BE2C (cell line): ENCODE data around the gene SPPL3.

Source experiments
- DNase-seq: peaks from one replicate; pipeline ENCODE4 v3.0.0-alpha.2; 2020
- H3K27me3 ChIP-seq: fragments of 250-450 bp; sonication (Bioruptor Pico); 2 replicates; pipeline ENCODE4 v1.5.1; 2020; ENCODE audit warnings: mild to moderate bottlenecking
- H3K36me3 ChIP-seq: fragments of 250-450 bp; sonication (Bioruptor Pico); 2 replicates; pipeline ENCODE4 v1.5.1; 2020; ENCODE audit warnings: mild to moderate bottlenecking
- H3K4me1 ChIP-seq: fragments of 250-450 bp; sonication (Bioruptor Pico); 2 replicates; pipeline ENCODE4 v1.5.1; 2020
- H3K4me3 ChIP-seq: 2 replicates; pipeline ENCODE4 v1.5.1; 2011; ENCODE audit warnings: low read depth, low read length
- H3K9me3 ChIP-seq: fragments of 250-450 bp; sonication (Bioruptor Pico); 2 replicates; pipeline ENCODE4 v1.5.1; 2020
- TF ChIP-seq, protein P1 (sequence below): IDR thresholded peaks from 2 replicates; pipeline ENCODE4 v1.5.1; 2012; ENCODE audit warnings: mild to moderate bottlenecking, low read depth, low read length

Gene SPPL3

DNA sequence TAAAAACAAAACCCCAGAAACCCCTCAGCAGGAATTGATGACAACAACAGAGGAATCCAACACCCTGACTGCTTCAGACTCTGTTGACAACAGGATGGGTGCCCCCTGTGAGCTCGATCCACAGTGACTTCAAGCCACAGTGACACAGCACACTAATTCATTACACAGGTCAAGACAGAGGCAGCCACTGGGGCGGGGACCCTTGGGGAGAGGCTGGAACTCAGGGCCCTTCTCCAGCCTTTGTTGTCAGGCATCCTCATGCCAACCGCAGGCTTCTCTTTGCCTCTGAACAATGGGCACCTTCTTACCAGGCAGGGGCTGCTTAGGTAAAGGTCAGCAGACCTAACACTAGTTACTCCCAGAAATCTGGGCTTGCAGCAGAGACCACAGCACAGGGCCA lies 140.9 kb downstream of the SPPL3 start:
- Histone ChIP-seq H3K27me3 (no peaks in the 10 kb centered on the region), H3K4me1 (peaks cover 6% of the 10 kb centered on the region; the same call in 1 of the 2 replicates), H3K4me3 (no peak overlapping the region), H3K9me3 (no peaks in the 10 kb centered on the region), H3K36me3 (peaks cover 26% of the 10 kb centered on the region)
- TF ChIP-seq, protein P1, sequence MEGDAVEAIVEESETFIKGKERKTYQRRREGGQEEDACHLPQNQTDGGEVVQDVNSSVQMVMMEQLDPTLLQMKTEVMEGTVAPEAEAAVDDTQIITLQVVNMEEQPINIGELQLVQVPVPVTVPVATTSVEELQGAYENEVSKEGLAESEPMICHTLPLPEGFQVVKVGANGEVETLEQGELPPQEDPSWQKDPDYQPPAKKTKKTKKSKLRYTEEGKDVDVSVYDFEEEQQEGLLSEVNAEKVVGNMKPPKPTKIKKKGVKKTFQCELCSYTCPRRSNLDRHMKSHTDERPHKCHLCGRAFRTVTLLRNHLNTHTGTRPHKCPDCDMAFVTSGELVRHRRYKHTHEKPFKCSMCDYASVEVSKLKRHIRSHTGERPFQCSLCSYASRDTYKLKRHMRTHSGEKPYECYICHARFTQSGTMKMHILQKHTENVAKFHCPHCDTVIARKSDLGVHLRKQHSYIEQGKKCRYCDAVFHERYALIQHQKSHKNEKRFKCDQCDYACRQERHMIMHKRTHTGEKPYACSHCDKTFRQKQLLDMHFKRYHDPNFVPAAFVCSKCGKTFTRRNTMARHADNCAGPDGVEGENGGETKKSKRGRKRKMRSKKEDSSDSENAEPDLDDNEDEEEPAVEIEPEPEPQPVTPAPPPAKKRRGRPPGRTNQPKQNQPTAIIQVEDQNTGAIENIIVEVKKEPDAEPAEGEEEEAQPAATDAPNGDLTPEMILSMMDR = no peak
- no peak for DNase-seq

DNA sequence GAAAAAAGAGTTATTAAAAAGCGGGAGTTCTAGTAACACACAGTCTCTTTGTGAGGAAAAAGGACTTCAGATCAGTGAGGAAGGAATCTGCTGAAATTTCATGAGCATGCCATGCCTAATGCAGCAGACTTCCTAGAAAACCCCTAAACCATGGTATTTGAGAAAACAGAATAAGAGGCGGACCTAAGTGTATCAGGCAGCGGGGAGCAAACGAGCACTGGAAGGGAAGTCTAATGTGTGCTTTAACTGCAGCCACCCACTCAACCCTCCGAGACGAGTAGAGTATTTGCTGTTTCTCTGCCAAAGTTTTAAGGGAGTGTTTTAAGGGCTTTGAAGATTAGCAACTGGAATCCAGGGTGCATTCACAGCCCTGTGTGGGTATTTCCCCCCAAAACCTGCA lies 142.1 kb downstream of the SPPL3 start:
- H3K4me3 ChIP-seq = no peak overlapping the region
- DNase-seq = no peak
- H3K36me3 ChIP-seq = peaks cover 23% of the 10 kb centered on the region
- H3K9me3 ChIP-seq = no peaks in the 10 kb centered on the region
- H3K4me1 ChIP-seq = peaks cover 8% of the 10 kb centered on the region
- no peaks in the 10 kb centered on the region for H3K27me3 ChIP-seq
- TF ChIP-seq, protein P1 = no peak

DNA sequence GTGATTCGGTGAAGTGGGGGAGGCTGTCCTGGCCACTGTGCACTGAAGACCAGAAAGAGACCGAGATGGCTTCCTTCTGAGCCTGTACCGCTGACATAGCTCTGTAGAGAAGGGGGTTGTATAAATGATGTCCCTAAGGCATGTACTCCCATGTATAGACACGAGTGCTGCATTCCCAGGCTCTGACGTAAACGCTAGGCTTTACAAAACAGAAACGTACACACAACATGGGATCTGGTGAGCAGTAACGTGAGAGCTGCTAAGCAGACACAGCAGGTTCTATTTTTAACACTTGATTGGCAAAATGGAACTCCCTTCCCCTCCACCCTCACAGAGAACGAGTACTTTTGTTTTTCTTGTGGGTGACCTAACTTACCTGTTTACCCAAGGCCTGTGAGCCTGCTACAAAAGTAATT lies 142.6 kb downstream of the SPPL3 start:
- DNase-seq = no peak
- Histone ChIP-seq H3K4me3 (no peak overlapping the region), H3K9me3 (no peaks in the 10 kb centered on the region), H3K36me3 (peaks cover 18% of the 10 kb centered on the region), H3K27me3 (no peaks in the 10 kb centered on the region), H3K4me1 (peaks cover 9% of the 10 kb centered on the region)
- TF ChIP-seq, protein P1 = no peak

DNA sequence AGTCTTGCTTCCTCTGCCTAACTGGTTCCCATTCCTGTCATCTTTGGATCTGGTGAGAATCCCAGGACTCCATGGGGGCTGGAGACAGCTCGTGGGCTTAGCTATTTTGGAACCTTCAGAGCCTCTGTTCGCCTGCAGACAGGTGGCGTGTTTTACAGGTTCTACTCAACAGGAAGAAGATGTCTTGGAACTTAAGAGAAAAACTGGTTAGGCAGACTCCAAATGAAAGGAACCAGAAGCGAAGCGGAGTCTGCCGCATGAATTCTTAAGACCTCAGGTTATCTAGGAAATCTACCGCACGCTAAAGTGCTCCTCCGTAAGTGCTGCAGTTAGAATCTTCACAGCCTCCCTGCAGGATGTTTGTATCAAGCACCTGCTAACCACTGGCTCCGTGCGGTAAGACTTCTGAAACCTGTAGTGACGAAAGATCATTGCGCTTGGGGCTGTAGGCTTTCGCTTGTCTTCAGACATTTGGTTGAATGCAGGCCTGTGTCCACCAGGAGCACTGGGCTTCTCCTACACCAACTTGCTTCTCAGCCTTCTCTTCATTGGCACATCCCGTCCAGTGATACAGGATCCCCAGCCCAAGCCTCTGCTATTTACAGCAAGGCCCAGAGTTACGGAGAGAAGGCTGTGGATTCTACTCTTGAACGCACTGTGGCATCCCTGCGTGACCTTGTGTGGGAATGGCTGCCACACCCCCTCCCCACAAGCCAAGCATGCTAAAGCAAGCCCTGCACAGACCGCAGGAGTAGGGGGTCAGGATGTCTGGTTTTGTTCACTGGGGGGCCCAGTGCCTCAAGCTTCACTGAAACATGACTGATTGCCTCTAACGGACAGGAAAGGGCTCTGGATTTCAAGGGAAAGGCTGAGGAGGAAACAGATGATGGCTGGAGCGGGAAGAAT lies 143.6 kb downstream of the SPPL3 start:
- Histone ChIP-seq H3K4me1 (peaks cover 9% of the 10 kb centered on the region), H3K4me3 (no peak overlapping the region), H3K27me3 (no peaks in the 10 kb centered on the region), H3K36me3 (peaks cover 12% of the 10 kb centered on the region; the same call in 1 of the 2 replicates), H3K9me3 (no peaks in the 10 kb centered on the region)
- TF ChIP-seq, protein P1 = no peak
- DNase-seq = no peak

DNA sequence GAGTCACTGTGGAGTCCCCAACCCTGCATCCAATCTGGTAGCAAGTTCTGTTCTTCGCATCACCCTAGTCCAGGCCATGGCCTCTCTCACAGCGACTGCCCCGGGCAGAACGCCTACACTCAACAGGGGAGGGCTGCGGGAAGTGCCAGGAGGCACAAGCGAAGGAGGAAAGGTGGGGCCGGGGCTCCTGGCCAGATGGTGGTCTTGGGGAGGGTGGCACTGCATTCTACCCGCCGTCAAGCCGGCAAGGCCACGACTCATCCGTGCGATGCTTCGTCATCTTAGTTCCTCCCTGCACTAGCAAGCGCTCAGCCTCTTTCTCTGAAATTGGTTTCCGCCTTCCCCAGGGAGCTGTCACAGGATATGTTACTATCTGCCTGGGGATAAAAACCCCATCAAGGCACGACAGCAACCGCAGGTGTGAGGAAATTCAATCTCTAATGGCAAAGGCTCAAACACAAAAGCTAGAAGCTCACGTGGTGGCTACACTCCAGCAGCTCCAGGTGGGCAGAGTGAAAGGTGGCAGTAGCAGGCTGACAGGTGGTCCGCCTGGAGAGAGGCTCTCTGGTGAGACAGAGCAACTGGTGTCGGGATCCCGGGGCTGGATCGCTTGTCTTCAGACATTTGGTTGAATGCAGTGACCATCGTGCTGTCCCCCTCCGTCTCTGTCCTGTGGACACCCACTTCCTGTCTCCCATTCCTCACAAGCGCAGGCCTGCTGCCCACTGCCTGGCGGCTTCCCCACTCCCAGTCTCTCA lies 144.4 kb downstream of the SPPL3 start:
- Histone ChIP-seq H3K4me3 (no peak overlapping the region), H3K27me3 (no peaks in the 10 kb centered on the region), H3K36me3 (peaks cover 12% of the 10 kb centered on the region; the same call in 1 of the 2 replicates), H3K4me1 (peaks cover 9% of the 10 kb centered on the region), H3K9me3 (no peaks in the 10 kb centered on the region)
- no peak for DNase-seq
- TF ChIP-seq, protein P1 = no peak
